ENCODE data around the gene NTM.

GRCh38 chr11:131710511-131710910 is 340.1 kb downstream of the NTM start:
- TF ChIP-seq CTCF (IDR thresholded peaks at IDR 0.05; ENCODE audit: poor library complexity, severe bottlenecking): no peak
- TF ChIP-seq EP300 (conservative IDR thresholded peaks at IDR 0.05; ENCODE audit: poor library complexity, severe bottlenecking): no peak
- TF ChIP-seq SMC3 (conservative IDR thresholded peaks at IDR 0.05; ENCODE audit: poor library complexity): no peak

All from neural cell (in vitro differentiated cells).